ENCODE data around the gene DALRD3. TPM values are rescaled to one million over a fixed set of nuclear protein-coding genes. Genes with fewer than 3 reads are reported as not detected.
A peak's percentile ranks its signal among the peaks of the same experiment; 100 is the strongest.

The DALRD3 gene
- total RNA-seq, 2 donors from 2014 or later: 20.6 to 24.2 TPM

- H3K27ac Mint-ChIP-seq: peak overlapping the region; percentile 90 to 95
- peaks cover 26 to 35% of the 10 kb centered on the region in 2 donors for H3K4me1 Mint-ChIP-seq (ENCODE audit: low read depth in 2 of 2)
- H3K9me3 Mint-ChIP-seq: no peaks in the 10 kb centered on the region
- no peak for DNase-seq (ENCODE audit: low spot score)
- no peaks in the 10 kb centered on the region for H3K36me3 Mint-ChIP-seq
- no peak for ATAC-seq
- H3K27me3 Mint-ChIP-seq: no peaks in the 10 kb centered on the region
- peak overlapping the region; percentile 92 for H3K4me3 Mint-ChIP-seq
These were observed 29.1 kb downstream of the DALRD3 start for GRCh38 chr3:48989126-48989795.

GRCh38 chr3:48985831-48986376 lies 32.5 kb downstream of the DALRD3 start:
- Mint-ChIP-seq H3K4me3 (no peak overlapping the region), H3K4me1 (ENCODE audit: low read depth in 2 of 2) (peaks cover 15 to 23% of the 10 kb centered on the region in 2 donors), H3K27ac (no peak overlapping the region), H3K27me3 (no peaks in the 10 kb centered on the region), H3K9me3 (no peaks in the 10 kb centered on the region), H3K36me3 (peaks cover 4% of the 10 kb centered on the region)
- no peak for DNase-seq (ENCODE audit: low spot score)
- no peak for ATAC-seq

- peaks cover 15 to 21% of the 10 kb centered on the region in 2 donors for H3K4me1 Mint-ChIP-seq (ENCODE audit: low read depth in 2 of 2)
- H3K27me3 Mint-ChIP-seq: no peaks in the 10 kb centered on the region
- no peaks in the 10 kb centered on the region for H3K9me3 Mint-ChIP-seq
- H3K36me3 Mint-ChIP-seq: peaks cover 4% of the 10 kb centered on the region
- DNase-seq (ENCODE audit: low spot score): no peak
- peak overlapping the region in 1 of 2 donors; percentile 45 for H3K27ac Mint-ChIP-seq
- H3K4me3 Mint-ChIP-seq: no peak overlapping the region
- no peak for ATAC-seq
These were observed 33.7 kb downstream of the DALRD3 start for GRCh38 chr3:48984663-48985062.

GRCh38 chr3:48983096-48983495 lies 35.3 kb downstream of the DALRD3 start:
- DNase-seq (ENCODE audit: low spot score) (no peak), ATAC-seq (no peak)
- H3K9me3 Mint-ChIP-seq: no peaks in the 10 kb centered on the region
- no peak overlapping the region for H3K4me3 Mint-ChIP-seq
- peak overlapping the region in 1 of 2 donors; percentile 31 for H3K27ac Mint-ChIP-seq
- H3K4me1 Mint-ChIP-seq (ENCODE audit: low read depth in 2 of 2): peaks cover 5 to 15% of the 10 kb centered on the region in 2 donors
- H3K36me3 Mint-ChIP-seq: peaks cover 9% of the 10 kb centered on the region
- no peaks in the 10 kb centered on the region for H3K27me3 Mint-ChIP-seq

GRCh38 chr3:48982686-48983085 lies 35.7 kb downstream of the DALRD3 start:
- no peak for DNase-seq (ENCODE audit: low spot score)
- Mint-ChIP-seq H3K27me3 (no peaks in the 10 kb centered on the region), H3K9me3 (no peaks in the 10 kb centered on the region), H3K4me1 (ENCODE audit: low read depth in 2 of 2) (peaks cover under 1 to 11% of the 10 kb centered on the region in 2 donors), H3K4me3 (no peak overlapping the region), H3K36me3 (peaks cover 9% of the 10 kb centered on the region), H3K27ac (no peak overlapping the region)
- no peak for ATAC-seq

GRCh38 chr3:48982016-48982415 lies 36.4 kb downstream of the DALRD3 start:
- Mint-ChIP-seq H3K4me1 (ENCODE audit: low read depth in 2 of 2) (peaks cover 0 to 11% of the 10 kb centered on the region in 2 donors), H3K27ac (no peak overlapping the region), H3K4me3 (no peak overlapping the region), H3K36me3 (peaks cover 9% of the 10 kb centered on the region), H3K27me3 (no peaks in the 10 kb centered on the region), H3K9me3 (no peaks in the 10 kb centered on the region)
- no peak for ATAC-seq
- no peak for DNase-seq (ENCODE audit: low spot score)

- H3K27ac Mint-ChIP-seq: peak overlapping the region in 1 of 2 donors; percentile 29
- H3K27me3 Mint-ChIP-seq: no peaks in the 10 kb centered on the region
- peaks cover 9% of the 10 kb centered on the region for H3K36me3 Mint-ChIP-seq
- H3K4me1 Mint-ChIP-seq (ENCODE audit: low read depth in 2 of 2): peaks cover 0 to 2% of the 10 kb centered on the region in 2 donors
- no peak for DNase-seq (ENCODE audit: low spot score)
- no peak for ATAC-seq
- H3K4me3 Mint-ChIP-seq: no peak overlapping the region
- H3K9me3 Mint-ChIP-seq: no peaks in the 10 kb centered on the region
These were observed 38.1 kb downstream of the DALRD3 start for GRCh38 chr3:48980295-48980694.

- Mint-ChIP-seq H3K27ac (no peak overlapping the region), H3K9me3 (no peaks in the 10 kb centered on the region), H3K4me1 (ENCODE audit: low read depth in 2 of 2) (peaks cover 0 to 2% of the 10 kb centered on the region in 2 donors), H3K27me3 (no peaks in the 10 kb centered on the region), H3K4me3 (no peak overlapping the region), H3K36me3 (peaks cover 9% of the 10 kb centered on the region)
- ATAC-seq (no peak), DNase-seq (ENCODE audit: low spot score) (no peak)
These were observed 38.9 kb downstream of the DALRD3 start for GRCh38 chr3:48979451-48979850.

GRCh38 chr3:48974076-48974864 lies 44.1 kb downstream of the DALRD3 start:
- Mint-ChIP-seq H3K4me3 (no peak overlapping the region), H3K9me3 (no peaks in the 10 kb centered on the region), H3K27me3 (no peaks in the 10 kb centered on the region), H3K36me3 (peaks cover 8% of the 10 kb centered on the region), H3K27ac (no peak overlapping the region), H3K4me1 (ENCODE audit: low read depth in 2 of 2) (peaks cover 0 to 2% of the 10 kb centered on the region in 2 donors)
- ATAC-seq: no peak
- DNase-seq (ENCODE audit: low spot score): no peak

GRCh38 chr3:48970586-48970985 lies 47.8 kb downstream of the DALRD3 start:
- H3K27ac Mint-ChIP-seq: no peak overlapping the region
- H3K4me3 Mint-ChIP-seq: no peak overlapping the region
- no peak for ATAC-seq
- peaks cover 11 to 13% of the 10 kb centered on the region in 2 donors for H3K4me1 Mint-ChIP-seq (ENCODE audit: low read depth in 2 of 2)
- no peak for DNase-seq (ENCODE audit: low spot score)
- H3K27me3 Mint-ChIP-seq: no peaks in the 10 kb centered on the region
- H3K9me3 Mint-ChIP-seq: no peaks in the 10 kb centered on the region
- H3K36me3 Mint-ChIP-seq: peaks cover 5% of the 10 kb centered on the region

- peaks cover 5% of the 10 kb centered on the region for H3K36me3 Mint-ChIP-seq
- H3K9me3 Mint-ChIP-seq: no peaks in the 10 kb centered on the region
- H3K4me3 Mint-ChIP-seq: peak overlapping the region; percentile 25
- DNase-seq (ENCODE audit: low spot score) (no peak), ATAC-seq (no peak)
- peak overlapping the region; percentile 48 to 57 for H3K27ac Mint-ChIP-seq
- H3K27me3 Mint-ChIP-seq: no peaks in the 10 kb centered on the region
- peaks cover 13% of the 10 kb centered on the region in 2 donors for H3K4me1 Mint-ChIP-seq (ENCODE audit: low read depth in 2 of 2)
These were observed 51.5 kb downstream of the DALRD3 start for GRCh38 chr3:48966876-48967361.

- Mint-ChIP-seq H3K27ac (peak overlapping the region; percentile 48 to 57), H3K36me3 (peaks cover 5% of the 10 kb centered on the region), H3K27me3 (no peaks in the 10 kb centered on the region), H3K9me3 (no peaks in the 10 kb centered on the region), H3K4me3 (no peak overlapping the region), H3K4me1 (ENCODE audit: low read depth in 2 of 2) (peaks cover 13% of the 10 kb centered on the region in 2 donors)
- DNase-seq (ENCODE audit: low spot score) (no peak), ATAC-seq (no peak)
These were observed 52.0 kb downstream of the DALRD3 start for GRCh38 chr3:48966367-48966766.

Data from natural killer cell treated with Interleukin-12 subunit alpha and Interleukin-12 subunit beta and Interleukin-15 and Interleukin-18, amount 100 ng/mL, for 72 hours (primary cell).